C4-2B (cell line): ENCODE data around the gene SERPINA9.
"Not testable (repeated sequence)": the region's sequence is repeated elsewhere in the genome, so short reads cannot be mapped to it uniquely, and the experiment has no call there.

Source experiments
- H3K27ac ChIP-seq: fragments of 450-650 bp; 2 replicates; pipeline ENCODE4 v1.5.1; 2017
- CTCF ChIP-seq: fragments of 450-650 bp; conservative IDR thresholded peaks from 2 replicates; pipeline ENCODE4 v1.5.1; 2017; ENCODE audit warnings: mild to moderate bottlenecking
- ZFX ChIP-seq: fragments of 450-650 bp; IDR thresholded peaks from 2 replicates; pipeline ENCODE4 v1.6.1; 2017

The SERPINA9 gene

DNA sequence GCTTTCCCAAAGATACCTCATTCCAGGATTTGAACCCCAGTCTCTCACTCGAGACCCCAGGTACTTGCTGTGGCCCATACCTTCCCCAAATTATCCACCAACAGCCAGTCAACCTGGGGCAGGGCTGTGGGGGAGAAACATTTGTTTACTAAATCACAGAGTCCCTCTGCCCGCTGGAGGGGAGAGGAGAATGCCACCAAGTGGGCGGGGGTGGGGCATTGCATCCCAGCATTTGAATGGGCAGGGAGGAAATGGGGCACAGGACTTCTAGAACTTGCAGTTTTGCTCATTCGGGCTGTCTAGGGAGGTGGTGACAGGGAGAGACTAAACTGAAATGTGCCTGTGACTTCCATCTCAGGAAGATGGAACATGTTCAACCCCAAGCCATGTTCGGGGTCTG lies 10.9 kb upstream of the SERPINA9 start:
- no peak overlapping the region for H3K27ac ChIP-seq
- TF ChIP-seq CTCF = no peak
- no peak for TF ChIP-seq ZFX

GRCh38 chr14:94485944-94486841 lies 10.2 kb upstream of the SERPINA9 start:
- no peak overlapping the region for H3K27ac ChIP-seq
- TF ChIP-seq CTCF = peak; percentile 99
- no peak for TF ChIP-seq ZFX

GRCh38 chr14:94484481-94484880 lies 8.5 kb upstream of the SERPINA9 start:
- TF ChIP-seq ZFX (no peak), CTCF (no peak)
- no peak overlapping the region for H3K27ac ChIP-seq

DNA sequence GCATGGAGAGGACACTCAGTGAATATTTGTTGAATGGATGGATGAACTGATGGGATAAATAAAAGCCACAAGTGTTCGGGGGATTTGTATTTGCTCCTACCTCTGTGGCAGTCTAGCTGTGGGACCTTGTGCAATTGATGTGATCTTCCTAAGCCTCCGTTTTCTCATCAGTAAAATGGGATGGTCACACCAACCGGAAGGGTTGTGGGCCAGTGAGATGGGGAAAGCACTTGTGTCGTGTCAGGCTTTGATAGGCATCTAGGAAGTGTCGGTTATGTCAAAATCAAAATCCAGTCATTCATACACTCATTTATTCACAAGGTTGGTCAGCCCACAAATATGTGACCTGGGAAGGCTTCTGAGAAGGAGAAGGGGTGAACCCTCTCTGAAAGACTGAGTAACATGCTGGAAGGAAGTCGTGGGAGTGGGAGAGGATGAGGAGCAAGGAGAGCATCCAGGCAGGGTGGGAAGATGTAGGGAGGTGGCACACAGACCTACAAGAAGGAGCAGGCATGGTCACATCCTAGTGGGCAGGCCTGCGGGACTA lies 7.8 kb upstream of the SERPINA9 start:
- no peak for TF ChIP-seq CTCF
- no peak for TF ChIP-seq ZFX
- H3K27ac ChIP-seq = no peak overlapping the region

GRCh38 chr14:94483071-94483451 lies 7.1 kb upstream of the SERPINA9 start:
- no peak for TF ChIP-seq CTCF
- no peak for TF ChIP-seq ZFX
- no peak overlapping the region for H3K27ac ChIP-seq

DNA sequence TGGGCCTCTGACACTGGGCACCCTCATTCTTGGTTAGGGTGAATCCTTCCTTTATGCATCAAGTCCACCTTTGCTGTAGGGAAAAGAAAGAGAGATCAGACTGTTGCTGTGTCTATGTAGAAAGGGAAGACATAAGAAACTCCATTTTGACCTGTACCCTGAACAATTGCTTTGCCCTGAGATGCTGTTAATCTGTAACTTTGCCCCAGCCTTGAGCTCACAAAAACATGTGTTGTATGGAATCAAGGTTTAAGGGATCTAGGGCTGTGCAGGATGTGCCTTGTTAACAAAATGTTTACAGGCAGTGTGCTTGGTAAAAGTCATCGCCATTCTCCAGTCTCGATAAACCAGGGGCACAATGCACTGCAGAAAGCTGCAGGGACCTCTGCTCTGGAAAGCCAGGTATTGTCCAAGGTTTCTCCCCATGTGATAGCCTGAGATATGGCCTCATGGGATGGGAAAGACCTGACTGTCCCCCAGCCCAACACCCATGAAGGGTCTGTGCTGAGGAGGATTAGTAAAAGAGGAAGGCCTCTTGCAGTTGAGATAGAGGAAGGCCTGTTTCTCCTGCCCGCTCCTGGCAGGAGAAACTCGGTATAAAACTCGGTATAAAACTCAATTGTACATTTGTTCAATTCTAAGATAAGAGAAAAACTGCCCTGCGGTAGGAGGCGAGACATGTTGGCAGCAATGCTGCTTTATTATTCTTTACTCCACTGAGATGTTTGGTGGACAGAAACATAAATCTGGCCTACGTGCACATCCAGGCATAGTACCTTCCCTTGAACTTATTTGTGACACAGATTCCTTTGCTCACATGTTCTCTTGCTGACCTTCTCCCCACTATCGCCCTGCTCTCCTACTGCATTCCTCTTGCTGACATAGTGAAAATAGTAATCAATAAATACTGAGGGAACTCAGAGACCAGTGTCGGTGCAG lies 6.4 kb upstream of the SERPINA9 start:
- not testable (repeated sequence) for H3K27ac ChIP-seq

GRCh38 chr14:94481468-94482131 lies 5.6 kb upstream of the SERPINA9 start:
- no peak overlapping the region for H3K27ac ChIP-seq
- TF ChIP-seq CTCF (no peak), ZFX (no peak)
